ENCODE measurements around the gene ATRIP.

ATRIP gene

GRCh38 chr3:48418651-48419050 lies 27.9 kb upstream of the ATRIP start:
- DNase-seq, result no peak
- Histone ChIP-seq H3K9me3 (replicated peaks; ENCODE audit: insufficient read depth, low read length) (no peaks in the 10 kb centered on the region), H4K20me1 (ENCODE audit: insufficient read depth, low read length) (no peaks in the 10 kb centered on the region), H3K9me2 (replicated peaks; ENCODE audit: insufficient read depth, low read length) (no peaks in the 10 kb centered on the region), H3K4me2 (ENCODE audit: low read depth, low read length) (no peak overlapping the region), H3K36me3 (replicated peaks; ENCODE audit: insufficient read depth, low read length) (no peaks in the 10 kb centered on the region), H3K27me3 (replicated peaks; ENCODE audit: insufficient read depth, low read length) (peaks cover 36% of the 10 kb centered on the region), H3K4me1 (ENCODE audit: low read length) (no peaks in the 10 kb centered on the region), H3K27ac (ENCODE audit: low read length) (no peak overlapping the region), H3K79me2 (ENCODE audit: low read length) (no peaks in the 10 kb centered on the region), H3K9ac (ENCODE audit: low read length) (no peak overlapping the region), H2AFZ (ENCODE audit: low read length) (no peak overlapping the region), H3F3A (ENCODE audit: insufficient read depth, low read length) (no peaks in the 10 kb centered on the region), H3K4me3 (ENCODE audit: low read length) (no peak overlapping the region)
- TF ChIP-seq CTCF (IDR thresholded peaks at IDR 0.05; ENCODE audit: low read length), result no peak
- no peak for TF ChIP-seq EZH2phosphoT487 (IDR thresholded peaks at IDR 0.05; ENCODE audit: low read length)

- no peak for DNase-seq
- Histone ChIP-seq H3K4me2 (ENCODE audit: low read depth, low read length) (no peak overlapping the region), H3K4me1 (ENCODE audit: low read length) (no peaks in the 10 kb centered on the region), H2AFZ (ENCODE audit: low read length) (no peak overlapping the region), H3K36me3 (replicated peaks; ENCODE audit: insufficient read depth, low read length) (no peaks in the 10 kb centered on the region), H3K27me3 (replicated peaks; ENCODE audit: insufficient read depth, low read length) (peaks cover 41% of the 10 kb centered on the region), H3K9me2 (replicated peaks; ENCODE audit: insufficient read depth, low read length) (no peaks in the 10 kb centered on the region), H3K27ac (ENCODE audit: low read length) (no peak overlapping the region), H3K9me3 (replicated peaks; ENCODE audit: insufficient read depth, low read length) (no peaks in the 10 kb centered on the region), H3K9ac (ENCODE audit: low read length) (no peak overlapping the region), H3F3A (ENCODE audit: insufficient read depth, low read length) (no peaks in the 10 kb centered on the region), H3K79me2 (ENCODE audit: low read length) (no peaks in the 10 kb centered on the region), H3K4me3 (ENCODE audit: low read length) (no peak overlapping the region), H4K20me1 (ENCODE audit: insufficient read depth, low read length) (no peaks in the 10 kb centered on the region)
- TF ChIP-seq EZH2 (optimal IDR thresholded peaks at IDR 0.05; ENCODE audit: low read depth, low read length), result no peak
- no peak for TF ChIP-seq CTCF (IDR thresholded peaks at IDR 0.05; ENCODE audit: low read length)
- TF ChIP-seq EZH2phosphoT487 (IDR thresholded peaks at IDR 0.05; ENCODE audit: low read length), result no peak
Observed at GRCh38 chr3:48419149-48419548, 27.4 kb upstream of the ATRIP start.

GRCh38 chr3:48419597-48419996 lies 26.9 kb upstream of the ATRIP start:
- TF ChIP-seq CTCF (IDR thresholded peaks at IDR 0.05; ENCODE audit: low read length) (no peak), EZH2 (optimal IDR thresholded peaks at IDR 0.05; ENCODE audit: low read depth, low read length) (no peak), EZH2phosphoT487 (IDR thresholded peaks at IDR 0.05; ENCODE audit: low read length) (no peak)
- H3F3A ChIP-seq (ENCODE audit: insufficient read depth, low read length), result no peaks in the 10 kb centered on the region
- no peaks in the 10 kb centered on the region for H3K4me1 ChIP-seq (ENCODE audit: low read length)

More at GRCh38 chr3:48419597-48419996, 26.9 kb upstream of the ATRIP start:
- no peaks in the 10 kb centered on the region for H3K79me2 ChIP-seq (ENCODE audit: low read length)
- H3K4me2 ChIP-seq (ENCODE audit: low read depth, low read length), result no peak overlapping the region
- peaks cover 45% of the 10 kb centered on the region for H3K27me3 ChIP-seq (replicated peaks; ENCODE audit: insufficient read depth, low read length)
- no peak overlapping the region for H3K9ac ChIP-seq (ENCODE audit: low read length)
- no peaks in the 10 kb centered on the region for H3K9me3 ChIP-seq (replicated peaks; ENCODE audit: insufficient read depth, low read length)
- no peaks in the 10 kb centered on the region for H3K9me2 ChIP-seq (replicated peaks; ENCODE audit: insufficient read depth, low read length)
- no peak overlapping the region for H3K27ac ChIP-seq (ENCODE audit: low read length)
- H2AFZ ChIP-seq (ENCODE audit: low read length), result no peak overlapping the region
- H3K4me3 ChIP-seq (ENCODE audit: low read length), result no peak overlapping the region
- H4K20me1 ChIP-seq (ENCODE audit: insufficient read depth, low read length), result no peaks in the 10 kb centered on the region
- no peak for DNase-seq
- H3K36me3 ChIP-seq (replicated peaks; ENCODE audit: insufficient read depth, low read length), result no peaks in the 10 kb centered on the region

All from MM.1S (cell line).